GM18511 (cell line): ENCODE measurements around the gene POLG.

Source experiments
- ATAC-seq: cut with Tn5 transposase; IDR thresholded peaks from one replicate; pipeline ENCODE4 v1.9.1; 2021; ENCODE audit warnings: mild to moderate bottlenecking, moderate library complexity; ENCODE audit not compliant: unreplicated experiment

Gene POLG

DNA sequence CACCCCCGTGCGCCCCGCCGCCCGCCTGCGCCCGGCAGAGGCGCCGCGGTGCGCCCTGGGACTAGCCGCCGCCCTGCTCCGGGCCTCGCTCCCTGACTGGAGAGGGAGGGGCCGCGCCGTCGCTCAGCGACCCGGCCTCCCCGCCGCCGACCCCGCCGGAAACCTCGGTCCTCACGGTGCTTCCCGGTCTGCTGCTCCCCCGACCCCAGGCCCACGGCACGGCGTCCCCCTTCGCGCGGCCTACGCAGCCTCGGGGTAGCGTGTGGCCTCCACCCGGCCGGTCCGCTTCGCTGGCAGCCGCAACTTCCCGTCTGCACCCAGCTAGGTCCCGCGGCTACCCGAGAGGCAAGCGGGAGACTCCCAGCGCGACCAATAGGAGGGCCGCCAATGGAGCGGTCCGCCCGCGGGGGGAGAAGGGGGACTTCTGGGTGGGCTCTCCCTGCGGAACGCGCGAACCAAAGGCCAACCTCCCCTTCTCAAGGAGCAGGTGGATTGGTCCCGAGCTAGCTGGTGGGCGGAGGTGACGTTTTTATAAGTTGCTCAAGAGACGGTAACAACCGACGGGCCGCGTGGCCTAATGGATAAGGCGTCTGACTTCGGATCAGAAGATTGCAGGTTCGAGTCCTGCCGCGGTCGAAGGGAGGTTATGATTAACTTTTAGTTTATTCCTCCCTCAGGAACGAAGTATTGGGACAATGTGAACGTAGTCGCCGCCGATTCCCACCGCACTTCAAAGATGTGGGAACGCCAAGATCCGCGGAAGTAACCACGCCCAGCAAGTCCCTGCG is at the start of gene POLG:
POLG (minus strand) TSS at position 315 of the 788 bp plus-strand sequence. CDS start 1,070 bp downstream, outside the sequence.
- peak; percentile 91 for ATAC-seq

DNA sequence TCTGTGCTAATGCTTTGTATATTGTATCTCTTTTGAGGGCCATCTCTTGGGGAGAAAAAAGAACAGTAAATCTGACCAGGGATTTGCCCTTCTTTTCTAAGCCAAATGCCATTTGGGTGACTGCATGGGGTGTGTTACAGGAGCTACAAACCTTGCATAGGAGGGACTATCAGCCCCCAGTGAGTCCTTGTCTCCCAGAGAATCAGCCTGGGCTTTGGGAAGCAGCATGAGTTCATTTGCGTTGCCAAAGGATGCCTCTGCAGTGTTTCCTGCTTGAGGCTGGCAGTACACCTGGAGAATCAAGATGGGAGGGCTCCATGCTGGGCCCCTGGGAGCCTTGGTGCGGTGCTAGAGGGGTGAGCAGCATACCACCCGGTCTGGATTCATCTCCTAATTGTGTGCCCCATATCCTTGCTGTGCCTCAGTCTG is 49.6 kb upstream of the POLG start:
- no peak for ATAC-seq

- no peak for ATAC-seq
Measured at GRCh38 chr15:89383365-89384175, 48.9 kb upstream of the POLG start.

DNA sequence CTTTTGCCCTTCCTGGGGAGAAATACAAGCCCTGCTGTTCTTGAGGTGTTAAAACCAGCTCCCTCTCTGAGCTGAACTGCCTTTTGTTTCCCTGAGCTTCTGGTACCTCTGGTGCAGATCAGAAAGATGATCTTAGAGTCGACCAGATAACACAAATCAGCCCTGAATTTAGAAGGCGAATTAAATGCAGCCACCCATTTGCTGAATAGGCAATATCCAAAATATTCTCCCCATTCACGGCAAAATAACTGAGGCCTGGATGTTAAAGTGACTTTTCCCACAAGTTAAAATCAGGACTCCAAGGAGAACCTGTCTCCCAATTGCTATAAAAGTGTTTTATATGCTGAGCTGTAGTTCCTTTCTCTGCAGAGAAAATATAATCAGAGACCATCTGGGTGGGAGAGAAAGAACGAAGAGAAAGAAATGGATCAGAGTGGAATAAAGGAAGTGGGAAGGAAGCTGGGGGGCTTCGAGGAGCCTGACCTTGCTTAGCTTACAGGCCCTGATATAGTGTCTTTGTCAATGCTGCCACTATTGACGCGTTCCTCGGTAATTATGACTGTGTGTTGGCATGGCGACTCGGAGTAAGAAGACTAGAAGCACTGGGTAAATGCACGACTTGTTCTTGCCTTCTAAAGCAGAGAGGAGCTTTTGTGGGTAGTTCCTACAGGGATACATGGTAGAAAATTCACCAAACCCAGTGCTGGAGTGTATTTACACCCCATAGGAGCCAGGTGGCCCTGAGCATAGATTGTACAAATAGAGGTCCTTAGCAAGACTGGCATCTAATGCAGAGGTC is 47.5 kb upstream of the POLG start:
- no peak for ATAC-seq

GRCh38 chr15:89381331-89381730 is 46.7 kb upstream of the POLG start:
- no peak for ATAC-seq

DNA sequence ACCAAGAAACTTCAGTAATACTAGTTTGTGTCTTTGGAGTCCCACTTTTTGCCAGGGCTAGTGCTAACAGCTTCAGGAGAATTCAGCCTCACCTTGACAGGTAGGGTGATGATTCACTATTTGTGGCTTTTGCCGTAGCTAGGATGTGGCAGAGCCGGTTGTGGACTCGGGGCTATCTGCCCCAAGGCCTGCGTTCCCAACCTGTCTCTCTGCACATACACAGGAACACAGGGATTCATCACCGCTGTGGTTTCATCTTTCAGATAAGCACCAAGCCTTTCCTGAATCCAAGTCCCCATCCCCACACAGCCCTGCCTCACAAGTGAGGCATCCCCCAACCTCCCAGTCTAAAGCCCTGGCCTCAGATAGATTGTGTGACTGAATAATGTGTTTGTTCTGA is 45.2 kb upstream of the POLG start:
- no peak for ATAC-seq

- ATAC-seq = no peak
Measured at GRCh38 chr15:89379251-89379695, 44.6 kb upstream of the POLG start.

GRCh38 chr15:89378296-89379151 is 43.9 kb upstream of the POLG start:
- no peak for ATAC-seq

DNA sequence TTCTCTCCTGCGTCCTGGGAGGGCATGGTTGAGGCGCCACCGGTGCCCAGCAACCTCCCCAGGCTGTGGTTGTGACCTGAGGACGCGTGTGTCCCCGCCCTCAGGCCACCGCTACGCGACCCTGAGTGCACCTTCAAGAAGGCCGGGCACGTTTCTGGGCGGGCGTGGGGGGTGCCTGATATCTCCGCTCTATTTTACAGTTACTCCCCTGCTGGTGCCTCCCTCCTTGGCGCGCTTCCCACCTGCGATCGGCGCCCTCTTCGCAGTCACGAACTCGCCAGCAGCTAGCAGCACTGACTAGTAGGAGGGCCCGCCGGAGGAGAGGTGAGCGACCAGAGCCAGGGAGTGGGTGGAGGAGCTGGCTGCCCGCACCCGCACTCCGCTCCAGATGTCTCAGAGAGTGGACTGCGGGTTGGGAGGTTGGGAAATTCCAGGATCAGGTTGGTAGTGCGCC is 43.2 kb upstream of the POLG start:
- ATAC-seq = no peak

DNA sequence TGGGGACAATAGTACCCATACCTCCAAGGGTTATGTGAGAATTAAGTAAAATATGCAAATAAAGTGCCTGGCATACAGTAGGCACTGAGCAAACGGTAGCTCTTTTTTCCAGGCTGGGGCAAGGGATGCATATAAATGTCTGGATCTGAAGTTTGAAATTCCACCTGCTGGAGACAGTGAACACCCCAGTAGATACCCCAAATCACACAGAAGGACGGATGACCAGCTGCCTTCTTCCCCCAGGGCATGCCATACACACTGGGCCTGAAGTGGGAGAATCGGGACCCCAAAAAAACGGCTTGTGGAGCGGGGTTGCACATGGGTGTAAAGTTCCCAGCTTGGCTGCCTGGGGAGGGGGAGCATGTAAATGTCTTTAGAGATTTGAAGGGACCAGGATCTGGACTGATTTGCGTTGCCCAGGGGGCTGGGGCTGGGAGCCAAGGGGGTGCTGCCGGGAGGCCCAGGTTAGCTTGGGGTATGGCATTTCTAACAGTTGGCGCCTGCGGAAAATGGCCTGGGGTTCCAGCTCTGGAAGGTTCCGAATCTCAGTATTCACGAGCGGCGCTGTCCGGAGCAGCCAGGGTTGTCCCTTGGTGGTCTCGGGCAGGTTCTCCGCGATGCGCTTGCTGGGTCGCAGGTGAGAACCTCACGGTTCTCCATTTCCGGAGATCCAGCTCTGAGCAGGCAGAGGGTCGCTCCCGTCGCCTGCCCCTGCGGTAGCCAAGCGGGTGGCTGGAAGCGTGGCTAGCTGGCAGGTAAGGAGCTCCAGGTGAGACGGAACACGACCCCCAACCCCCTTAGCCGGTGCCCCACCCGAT is 42.6 kb upstream of the POLG start:
- ATAC-seq = no peak

- ATAC-seq = no peak
Measured at GRCh38 chr15:89376388-89376787, 41.8 kb upstream of the POLG start.

DNA sequence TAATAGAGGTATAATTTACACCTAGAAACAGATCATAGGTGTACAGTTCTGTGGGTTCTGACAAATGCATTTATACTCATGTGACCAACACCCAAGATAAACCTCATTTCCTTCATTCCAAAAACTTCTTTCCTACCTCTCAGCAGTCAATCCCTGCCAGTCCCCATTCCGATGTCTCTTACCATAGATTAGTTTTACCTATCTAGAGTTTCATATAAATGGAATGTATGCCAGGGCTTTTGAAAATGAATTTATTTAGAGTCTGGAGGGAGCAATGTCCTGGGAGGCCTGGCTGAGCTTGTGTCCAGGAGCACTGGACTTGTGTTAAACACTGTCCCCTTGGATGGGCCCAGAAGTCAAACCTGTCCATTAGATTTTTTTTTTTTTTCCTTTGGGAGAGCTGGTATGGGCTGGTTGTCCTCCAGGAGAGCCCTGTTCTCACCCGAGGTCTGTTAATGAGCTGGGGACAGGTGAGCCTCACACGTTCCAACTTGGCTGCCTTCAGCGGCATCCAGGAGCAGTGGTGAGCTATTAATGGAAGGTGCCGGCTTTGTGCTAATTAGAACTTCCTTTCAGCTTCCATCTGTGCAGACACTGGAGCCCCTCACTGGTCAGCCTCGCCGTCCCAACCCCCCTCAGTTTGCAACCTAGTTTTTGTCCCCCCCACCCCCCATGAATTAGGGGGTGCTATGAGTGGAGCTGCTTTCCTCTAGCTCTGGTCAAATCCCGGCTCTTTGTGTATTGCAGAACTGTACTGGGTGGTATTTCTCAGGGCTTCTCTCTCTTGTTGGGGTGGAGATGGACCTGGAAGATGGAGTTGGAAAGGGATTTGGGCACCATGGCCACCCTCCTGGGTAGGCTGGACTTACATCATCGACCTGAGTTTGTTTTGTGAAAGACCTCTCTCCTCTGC is 40.7 kb upstream of the POLG start:
- ATAC-seq = no peak

DNA sequence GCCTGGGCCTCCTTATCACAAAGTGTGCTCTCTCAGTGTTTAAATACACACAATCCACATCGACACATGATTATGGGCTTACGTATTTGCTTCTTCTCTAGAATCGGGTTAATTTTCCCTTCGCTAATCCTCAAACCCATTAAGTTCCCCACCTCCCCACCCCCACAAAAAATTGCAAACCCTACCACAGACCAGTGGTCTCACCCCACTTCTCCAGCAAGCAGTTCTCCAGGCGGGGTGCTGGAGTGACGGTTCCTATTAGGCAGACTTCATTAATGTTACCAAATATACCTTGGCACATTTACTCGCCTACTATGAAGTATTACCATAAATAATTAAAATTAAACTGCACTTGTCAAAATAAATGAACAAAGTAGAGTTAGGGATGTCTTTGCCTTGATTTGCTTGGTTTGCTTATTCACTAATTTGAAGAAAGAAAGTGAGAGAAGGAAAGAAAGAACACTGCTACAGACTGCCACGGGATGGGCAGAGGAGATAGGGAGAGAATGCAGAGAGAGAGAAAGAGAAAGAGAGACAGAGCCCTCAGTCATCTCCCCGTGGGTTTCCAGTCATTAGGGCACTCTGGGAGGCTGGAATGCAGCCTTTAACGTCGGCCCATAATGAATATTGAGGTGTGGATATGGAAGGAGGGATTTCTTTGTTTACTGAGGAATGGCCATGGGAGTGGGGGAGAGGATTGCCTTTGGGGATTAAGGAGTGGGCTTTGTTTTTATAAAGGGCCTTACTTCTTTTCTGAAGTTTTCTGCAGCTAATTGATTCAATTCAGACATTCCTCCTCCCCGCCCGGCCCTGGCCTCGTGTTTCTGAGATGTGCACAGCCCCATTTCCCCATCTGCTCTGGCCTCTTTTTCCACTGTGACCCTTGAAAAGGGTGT is 39.7 kb upstream of the POLG start:
- no peak for ATAC-seq

- ATAC-seq = no peak
Measured at GRCh38 chr15:89372069-89372935, 37.7 kb upstream of the POLG start.

- ATAC-seq = no peak
Measured at GRCh38 chr15:89371228-89372044, 36.8 kb upstream of the POLG start.

GRCh38 chr15:89370978-89371227 is 36.3 kb upstream of the POLG start:
- no peak for ATAC-seq
